H1 (cell line): ENCODE measurements around the gene CFAP74.

Experiments used
- ASH2L ChIP-seq: fragments of 200-600, 300-600 bp; sonication (generic); IDR thresholded peaks from one replicate; pipeline ENCODE4 v1.7.1; 2017; ENCODE audit warnings: low read length
- EZH2 ChIP-seq: fragments of 200-600 bp; sonication (generic); IDR thresholded peaks from 2 replicates; pipeline ENCODE4 v1.7.1; 2012; ENCODE audit warnings: low read depth, mild to moderate bottlenecking, moderate library complexity, low read length, inconsistent platforms; ENCODE audit not compliant: severe bottlenecking
- RAD21 ChIP-seq, 2 experiments: IDR thresholded peaks in 1 of 2; conservative IDR thresholded peaks in 1 of 2; 2 replicates each; pipeline ENCODE4 v1.6.1; 2011; ENCODE audit warnings: low read depth in 2 of 2, low read length in 2 of 2, improper control_type of control experiment in 1 of 2, inconsistent platforms in 1 of 2, mild to moderate bottlenecking in 1 of 2, moderate library complexity in 1 of 2
- RFX5 ChIP-seq: IDR thresholded peaks from 2 replicates; pipeline ENCODE4 v1.6.1; 2011; ENCODE audit warnings: low read depth, low read length, improper control_type of control experiment, borderline replicate concordance
- TF ChIP-seq, protein P1 (sequence below), 3 experiments: IDR thresholded peaks; 1 replicate in 2 of 3; 2 replicates in 1 of 3; pipeline versions ENCODE4 v1.5.1 to v1.6.1; 2011; ENCODE audit warnings: low read length in 3 of 3, mild to moderate bottlenecking in 3 of 3, inconsistent platforms in 2 of 3, low read depth in 1 of 3, moderate library complexity in 1 of 3; ENCODE audit not compliant: insufficient read depth in 1 of 3; ENCODE audit errors: control extremely low read depth in 1 of 3

DNA sequence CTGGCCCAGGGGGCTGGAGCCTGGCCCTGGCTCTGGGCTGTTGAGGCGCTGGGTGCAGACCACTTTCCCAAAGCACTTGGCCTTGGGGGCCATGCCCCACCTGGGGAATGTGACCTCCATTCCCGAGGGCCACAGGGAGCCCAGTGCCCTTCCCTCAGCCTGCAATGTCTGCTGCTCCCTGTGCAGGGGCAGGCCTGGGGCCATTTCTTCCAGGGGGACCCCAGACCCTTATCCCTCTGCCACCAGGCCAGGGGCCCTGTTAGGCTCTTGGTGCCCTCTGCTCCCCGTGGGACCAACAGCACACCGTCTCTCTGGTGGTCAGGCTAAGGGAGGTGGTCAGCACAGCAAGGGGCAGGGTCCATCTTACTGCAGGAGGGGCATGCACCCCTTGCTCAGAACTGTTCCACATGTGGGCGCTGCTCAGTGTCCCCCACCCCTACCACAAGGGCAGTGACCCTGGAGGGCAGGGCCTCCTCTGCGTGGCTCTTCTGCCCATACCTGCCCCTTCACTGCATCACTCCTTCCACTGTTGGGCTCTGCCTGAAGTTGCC, 83.5 kb downstream of the CFAP74 start:
- no peak for TF ChIP-seq EZH2
- TF ChIP-seq, protein P1, sequence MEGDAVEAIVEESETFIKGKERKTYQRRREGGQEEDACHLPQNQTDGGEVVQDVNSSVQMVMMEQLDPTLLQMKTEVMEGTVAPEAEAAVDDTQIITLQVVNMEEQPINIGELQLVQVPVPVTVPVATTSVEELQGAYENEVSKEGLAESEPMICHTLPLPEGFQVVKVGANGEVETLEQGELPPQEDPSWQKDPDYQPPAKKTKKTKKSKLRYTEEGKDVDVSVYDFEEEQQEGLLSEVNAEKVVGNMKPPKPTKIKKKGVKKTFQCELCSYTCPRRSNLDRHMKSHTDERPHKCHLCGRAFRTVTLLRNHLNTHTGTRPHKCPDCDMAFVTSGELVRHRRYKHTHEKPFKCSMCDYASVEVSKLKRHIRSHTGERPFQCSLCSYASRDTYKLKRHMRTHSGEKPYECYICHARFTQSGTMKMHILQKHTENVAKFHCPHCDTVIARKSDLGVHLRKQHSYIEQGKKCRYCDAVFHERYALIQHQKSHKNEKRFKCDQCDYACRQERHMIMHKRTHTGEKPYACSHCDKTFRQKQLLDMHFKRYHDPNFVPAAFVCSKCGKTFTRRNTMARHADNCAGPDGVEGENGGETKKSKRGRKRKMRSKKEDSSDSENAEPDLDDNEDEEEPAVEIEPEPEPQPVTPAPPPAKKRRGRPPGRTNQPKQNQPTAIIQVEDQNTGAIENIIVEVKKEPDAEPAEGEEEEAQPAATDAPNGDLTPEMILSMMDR (IDR thresholded peaks at IDR 0.05; ENCODE audit: control extremely low read depth in 1 of 3, insufficient read depth in 1 of 3, low read depth in 1 of 3, low read length in 3 of 3), result no peak
- TF ChIP-seq ASH2L, result no peak
- TF ChIP-seq RAD21 (IDR thresholded peaks at IDR 0.05 in 1 of 2, conservative IDR thresholded peaks at IDR 0.05 in 1 of 2; ENCODE audit: low read depth in 2 of 2, low read length in 2 of 2), result no peak
- TF ChIP-seq RFX5, result no peak
